HG02973 (cell line): ENCODE data around the gene HHATL.
"Not testable (repeated sequence)": the region's sequence is repeated elsewhere in the genome, so short reads cannot be mapped to it uniquely, and the experiment has no call there.

Experiments used
- ATAC-seq: cut with Tn5 transposase; IDR thresholded peaks from one replicate; pipeline ENCODE4 v1.9.1; 2021; ENCODE audit warnings: moderate library complexity; ENCODE audit not compliant: unreplicated experiment

Gene HHATL

DNA sequence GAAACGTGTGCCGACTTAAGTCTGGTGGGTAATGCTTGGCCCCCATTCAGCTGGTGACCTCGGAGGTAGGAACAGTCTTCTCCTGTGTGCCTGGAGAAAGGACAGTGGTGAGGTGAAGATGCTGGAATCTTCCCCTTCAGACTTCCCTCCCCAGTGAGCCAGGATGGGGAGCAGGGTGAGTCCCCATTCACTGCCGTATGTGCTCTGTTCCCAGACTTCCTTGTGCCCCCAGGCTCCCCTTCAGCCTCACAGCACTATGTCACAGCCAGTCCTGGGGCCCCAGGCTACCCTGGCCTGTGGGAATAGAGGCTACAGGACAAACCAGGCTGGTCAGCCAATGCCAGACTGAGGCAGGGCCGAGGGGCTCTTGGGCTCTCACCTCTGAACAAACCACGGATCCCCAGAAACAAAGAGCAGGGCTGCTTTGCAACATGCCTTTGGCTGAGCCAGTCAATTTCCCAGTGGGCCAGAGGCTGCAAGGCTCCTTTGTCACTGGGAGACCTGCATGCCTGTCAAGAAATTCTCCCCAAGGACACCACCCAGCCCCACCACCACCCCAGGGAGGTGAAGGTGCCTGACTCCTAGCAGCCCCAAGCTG, 31.8 kb upstream of the HHATL start:
- ATAC-seq, result no peak

DNA sequence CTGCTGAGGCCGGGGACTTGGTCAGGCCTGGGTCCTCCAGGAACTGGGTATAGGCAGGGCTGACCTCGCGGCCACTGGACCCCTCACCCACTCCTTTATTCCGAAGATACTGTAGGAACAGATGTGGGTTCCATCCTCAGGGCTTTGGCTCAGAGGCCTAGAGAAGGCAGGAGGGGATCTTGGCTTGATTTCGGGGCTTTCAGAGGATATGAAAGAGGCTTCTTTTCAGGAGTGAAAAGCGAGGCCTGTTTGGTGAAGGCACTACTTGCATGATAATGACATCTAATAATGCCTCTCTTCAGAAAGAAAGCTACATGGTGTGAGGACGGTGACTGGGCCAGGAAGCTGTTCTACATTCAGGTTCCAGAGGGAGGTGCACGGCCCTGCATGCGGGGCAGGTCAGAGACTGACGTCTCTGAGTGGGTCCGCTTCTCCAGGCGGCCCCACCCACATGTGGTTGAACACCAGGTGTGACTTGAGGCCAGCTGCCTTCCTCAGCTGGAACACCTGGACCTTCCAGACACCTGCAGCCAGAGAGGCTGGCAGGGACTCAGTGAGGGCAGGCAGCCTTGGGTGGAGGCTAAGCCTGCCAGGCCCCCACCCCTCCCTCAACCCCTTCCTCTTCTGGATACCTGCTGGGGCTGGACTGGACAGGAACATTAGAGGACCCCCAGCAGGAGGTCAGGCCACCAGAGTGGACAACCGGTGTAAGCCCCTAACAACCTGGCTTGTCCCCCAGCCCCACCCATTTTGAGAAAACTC, 31.1 kb upstream of the HHATL start:
- no peak for ATAC-seq

DNA sequence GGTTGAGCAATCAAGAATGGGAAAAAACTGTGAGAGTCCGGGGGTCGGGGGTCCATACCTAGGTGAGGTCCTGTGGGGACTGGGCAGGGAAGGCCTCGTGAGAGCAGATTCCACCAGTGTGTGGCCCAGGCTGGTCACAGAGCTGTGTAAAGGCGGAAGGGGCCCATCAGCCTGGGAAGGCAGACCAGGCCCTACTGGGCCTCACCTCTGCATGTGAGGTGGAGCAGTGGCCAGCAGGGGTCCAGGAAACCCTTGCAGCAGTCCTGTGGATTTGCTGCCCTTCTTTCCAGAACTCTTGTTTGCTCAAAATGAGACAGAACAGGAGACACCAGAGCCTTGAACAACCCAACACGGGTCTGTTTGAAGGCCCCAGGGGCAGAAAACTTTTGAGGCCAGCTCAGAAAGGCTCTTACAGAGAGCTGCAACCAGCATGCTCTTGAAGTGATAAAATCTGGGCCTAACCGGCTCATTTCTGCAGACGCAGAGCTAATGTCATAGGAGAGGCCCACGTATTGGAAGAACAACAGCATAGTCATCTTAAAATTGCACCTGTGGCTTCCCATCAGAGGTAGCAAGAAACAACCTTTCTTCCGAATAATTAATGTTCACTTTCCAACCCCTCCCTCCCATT, 30.3 kb upstream of the HHATL start:
- ATAC-seq, result no peak

DNA sequence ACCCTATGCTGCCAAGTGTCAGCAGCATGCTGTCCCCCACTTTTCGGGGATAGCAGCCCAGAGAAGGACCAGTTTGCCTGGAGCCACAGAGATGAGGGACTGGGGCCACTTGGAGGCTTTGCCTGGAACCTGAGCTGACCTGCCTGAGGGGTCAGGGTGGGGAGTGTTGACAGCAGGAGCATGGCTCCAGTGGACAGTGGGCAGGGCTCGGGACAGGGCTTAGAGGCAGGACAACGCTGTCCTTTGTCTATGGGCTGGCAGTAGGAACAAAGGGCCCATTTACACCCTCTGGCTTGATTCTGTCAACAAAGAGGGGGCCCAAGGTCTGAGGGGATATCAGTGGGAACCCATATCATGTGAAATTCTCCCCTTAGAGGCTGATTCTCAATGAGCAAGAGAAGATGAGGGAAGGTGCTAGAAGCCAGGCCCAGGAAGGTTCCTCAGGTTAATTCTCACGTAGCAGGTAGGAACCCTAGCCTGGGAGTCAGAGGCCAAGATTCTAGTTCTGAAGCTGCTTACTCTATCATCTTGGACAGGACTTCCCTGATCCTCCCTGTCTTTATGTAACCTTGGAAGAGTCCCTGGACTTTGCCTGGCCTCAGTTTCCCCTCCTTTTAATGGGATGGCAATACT, 29.7 kb upstream of the HHATL start:
- no peak for ATAC-seq

DNA sequence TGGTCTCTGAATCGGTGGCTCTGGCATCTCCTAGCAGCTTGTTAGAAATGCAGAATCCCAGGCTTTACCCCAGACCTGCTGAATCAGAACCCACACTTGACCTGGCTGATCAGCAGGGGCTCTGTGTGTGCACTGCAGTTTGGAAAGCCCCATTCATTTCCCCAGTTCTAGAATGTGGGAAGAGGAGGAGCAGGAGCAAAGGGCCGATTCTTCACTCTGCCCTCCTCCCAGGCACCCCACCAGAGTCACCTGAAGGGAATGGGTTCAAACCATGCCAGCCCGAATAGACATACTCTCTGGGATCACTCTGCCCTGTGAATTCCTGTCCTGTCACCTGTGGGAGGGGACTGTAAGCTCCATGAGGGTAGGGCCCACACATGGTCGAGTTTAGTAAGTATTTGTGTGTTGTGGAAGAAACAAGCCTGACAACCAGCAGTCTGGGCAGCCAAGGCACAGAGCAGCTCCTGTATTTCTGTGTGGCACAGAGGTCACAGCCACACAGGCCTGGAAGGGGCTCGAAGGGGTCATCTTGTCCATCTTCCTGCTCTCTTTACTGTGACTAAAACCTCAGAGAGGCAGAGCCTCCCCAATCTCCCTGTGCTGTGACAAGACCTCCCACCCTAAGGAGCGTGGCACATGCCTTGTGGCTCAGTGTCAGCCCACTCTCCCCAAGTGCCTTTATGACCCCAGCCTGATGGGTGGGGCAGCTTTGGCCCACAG, 29.0 kb upstream of the HHATL start:
- no peak for ATAC-seq

DNA sequence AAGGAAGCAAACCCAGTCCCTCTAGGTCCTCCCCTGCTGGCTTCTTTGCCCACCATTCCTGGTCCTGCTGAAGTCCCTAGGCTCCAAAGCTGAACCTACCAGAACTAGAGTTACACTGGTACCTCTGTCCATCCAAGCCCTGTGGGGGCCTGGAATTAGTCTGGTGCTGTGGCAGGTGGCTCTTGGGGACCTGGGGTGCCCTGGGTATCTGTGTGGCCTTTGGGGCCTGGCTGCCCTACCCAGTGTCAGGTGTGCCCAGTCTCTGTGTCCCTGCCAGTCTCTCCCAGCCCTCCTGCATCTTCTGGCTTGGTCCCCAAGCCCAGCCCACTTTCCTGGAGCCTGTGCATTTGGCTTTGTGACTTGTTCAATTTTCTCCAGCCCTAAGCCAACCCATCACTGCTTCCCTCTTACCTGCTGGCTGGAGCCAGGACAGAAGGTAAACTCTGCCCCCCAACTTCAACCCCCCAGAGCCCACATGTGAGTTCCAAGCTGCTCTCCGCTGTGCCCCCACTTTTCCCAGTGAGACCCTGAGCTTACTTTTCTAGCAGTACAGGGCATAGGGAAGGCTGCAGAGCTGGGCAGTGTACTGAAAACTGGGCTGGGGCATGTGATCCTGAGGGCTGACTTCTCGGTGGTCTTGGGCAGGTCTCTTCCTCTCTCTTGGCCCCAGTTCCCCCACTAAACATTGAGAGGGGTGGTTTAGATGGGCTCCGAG, 28.3 kb upstream of the HHATL start:
- ATAC-seq, result no peak

DNA sequence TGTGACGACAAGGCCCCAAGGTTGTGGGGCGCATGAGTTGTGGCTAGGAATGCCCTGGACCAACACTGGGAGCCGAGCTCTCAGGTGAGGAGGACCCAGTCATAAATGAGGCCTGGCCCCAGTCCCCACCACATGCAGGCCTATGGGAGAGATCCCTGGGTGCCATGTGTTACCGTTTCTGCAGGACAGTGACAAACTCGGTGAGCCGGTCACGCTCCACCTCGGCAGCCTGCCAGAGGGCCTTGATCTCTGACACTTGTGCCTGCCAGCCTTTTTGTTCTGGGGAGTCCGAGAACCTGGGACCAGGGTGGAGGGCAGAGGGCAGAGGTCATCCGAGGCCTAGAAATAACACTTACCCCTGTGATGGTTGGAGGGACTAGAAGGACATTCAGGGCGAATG, 27.7 kb upstream of the HHATL start:
- ATAC-seq, result no peak

DNA sequence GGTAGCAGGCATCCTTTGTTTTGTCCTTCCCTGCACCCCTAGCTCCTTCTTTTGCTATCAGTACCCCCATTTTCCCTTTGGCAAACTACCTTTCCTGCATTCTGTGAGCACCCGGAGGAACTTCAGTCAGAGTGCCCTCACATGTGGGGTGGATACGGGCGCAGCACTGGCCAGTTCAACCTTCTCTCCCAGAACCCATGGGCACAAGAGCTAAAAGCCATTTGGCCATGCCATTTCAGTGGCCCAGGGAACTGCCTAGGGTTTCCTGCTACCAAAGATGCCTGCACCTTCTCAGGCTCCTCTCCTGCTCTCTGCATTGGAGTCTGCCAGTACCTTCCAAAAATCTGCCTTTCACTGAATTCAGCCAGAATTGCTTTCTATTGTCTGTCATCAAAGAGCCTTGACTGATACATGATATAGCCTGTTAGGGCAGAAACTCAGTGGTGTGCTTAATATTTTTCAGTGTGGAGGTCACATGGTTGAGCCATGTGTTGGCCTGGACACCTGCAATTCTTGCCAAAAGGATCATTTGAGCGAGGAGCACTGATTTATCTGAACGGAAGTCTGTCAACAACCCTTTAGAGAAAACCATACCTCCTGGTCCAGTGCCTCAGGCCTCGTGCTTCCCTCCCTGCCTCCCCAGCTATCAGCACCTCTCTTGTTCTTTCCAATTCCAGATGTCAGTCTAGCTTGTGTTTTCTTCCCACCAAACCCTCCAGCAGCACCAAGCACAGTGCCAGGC, 27.0 kb upstream of the HHATL start:
- no peak for ATAC-seq

DNA sequence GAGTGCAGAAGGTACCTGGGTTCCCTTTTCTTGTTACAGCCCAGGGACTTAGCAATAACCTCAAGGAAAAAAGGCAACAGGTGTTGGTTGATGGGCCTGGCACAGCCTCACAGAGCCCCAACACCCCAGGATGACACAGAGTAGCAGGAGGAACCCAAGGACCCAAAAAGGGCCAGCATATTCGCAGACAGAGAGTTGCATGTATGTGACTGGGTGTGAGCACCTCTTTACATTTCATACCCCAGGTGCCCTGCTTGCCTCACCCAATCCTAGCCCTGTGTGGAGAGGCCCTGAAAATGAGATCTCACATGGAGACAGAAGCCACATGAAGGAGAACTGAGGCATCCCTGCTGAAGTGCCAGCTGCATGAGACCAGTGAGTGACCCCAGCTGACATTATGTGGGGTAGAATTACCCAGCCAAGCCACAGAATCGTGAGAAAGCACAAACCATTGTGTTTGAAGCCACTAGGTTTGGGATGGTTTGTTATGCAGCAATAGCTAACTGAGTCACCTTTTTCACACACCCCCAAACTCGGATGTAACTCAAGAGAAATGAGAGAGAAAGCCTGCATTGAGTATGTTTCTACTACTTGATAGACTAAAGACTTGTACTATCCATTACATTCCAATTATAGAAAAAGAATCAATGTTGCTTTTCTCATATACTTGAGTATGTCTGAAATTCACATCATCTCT, 26.2 kb upstream of the HHATL start:
- no peak for ATAC-seq

DNA sequence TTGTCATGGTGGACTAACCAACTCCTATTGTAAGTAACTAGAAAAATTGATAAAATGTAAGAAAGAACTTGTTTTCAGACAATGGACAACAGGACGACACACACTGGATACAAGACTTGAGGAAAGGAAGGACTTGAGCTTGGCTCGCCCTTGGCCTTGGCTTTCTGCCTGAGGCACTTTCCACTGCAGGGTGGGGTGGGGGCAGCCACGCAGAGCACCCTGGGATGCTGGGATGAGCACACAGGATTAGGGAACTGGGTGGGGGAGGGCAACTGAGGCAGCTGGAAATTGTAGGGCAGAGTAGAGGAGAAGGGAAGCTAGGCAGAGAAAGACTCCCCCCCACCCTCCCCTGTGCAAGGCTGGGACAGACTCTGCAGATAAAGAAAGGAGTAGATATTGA, 25.5 kb upstream of the HHATL start:
- ATAC-seq, result no peak

DNA sequence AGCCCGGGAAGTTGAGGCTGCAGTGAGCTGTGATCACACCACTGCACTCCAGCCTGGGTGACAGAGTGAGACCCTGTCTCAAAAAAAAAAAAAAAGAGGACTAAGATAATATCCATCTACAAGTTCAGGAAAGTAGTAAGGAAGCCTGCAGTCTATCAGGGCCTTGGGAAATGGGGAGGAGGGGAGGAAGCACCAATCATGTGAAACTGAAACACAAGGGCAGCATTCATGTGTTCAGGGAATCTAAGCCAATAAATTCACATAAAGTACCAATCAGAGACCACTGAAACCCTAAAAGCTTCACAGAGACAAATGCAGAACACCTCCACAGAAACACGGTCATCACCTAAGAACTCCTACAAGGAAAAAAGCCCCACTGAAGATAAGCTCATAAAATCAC, 22.9 kb upstream of the HHATL start:
- ATAC-seq, result no peak

DNA sequence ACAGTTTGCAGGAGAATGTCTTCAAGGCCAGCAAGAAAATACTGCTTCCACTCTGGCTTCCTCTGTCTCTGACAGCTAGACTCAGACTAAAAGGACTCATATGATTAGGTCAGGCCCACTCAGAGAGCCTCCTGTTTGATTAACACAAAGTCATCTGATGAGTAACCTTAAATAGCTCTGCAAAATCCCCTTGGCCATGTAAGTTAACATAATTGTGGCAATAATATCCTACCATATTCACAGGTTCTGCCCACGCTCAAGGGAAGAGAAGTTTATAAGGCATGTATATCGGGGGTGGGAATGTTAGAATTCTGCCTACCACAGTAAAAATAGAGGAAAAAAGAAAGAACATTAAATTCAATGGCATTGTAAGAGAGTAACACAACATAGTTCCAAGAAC, 20.6 kb upstream of the HHATL start:
- ATAC-seq, result no peak

DNA sequence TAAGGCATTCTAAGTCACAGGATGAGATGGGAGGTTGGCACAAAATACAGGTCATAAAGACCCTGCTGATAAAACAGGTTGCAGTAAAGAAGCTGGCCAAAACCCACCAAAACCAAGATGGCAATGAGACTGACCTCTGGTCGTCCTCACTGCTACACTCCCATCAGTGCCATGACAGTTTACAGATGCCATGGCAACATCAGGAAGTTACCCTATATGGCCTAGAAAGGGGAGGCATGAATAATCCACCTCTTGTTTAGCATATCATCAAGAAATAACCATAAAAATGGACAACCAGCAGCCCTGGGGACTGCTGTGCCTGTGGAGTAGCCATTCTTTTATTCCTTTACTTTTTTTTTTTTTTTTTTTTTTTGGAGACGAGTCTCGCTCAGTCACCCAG, 19.8 kb upstream of the HHATL start:
- ATAC-seq, result not testable (repeated sequence)

DNA sequence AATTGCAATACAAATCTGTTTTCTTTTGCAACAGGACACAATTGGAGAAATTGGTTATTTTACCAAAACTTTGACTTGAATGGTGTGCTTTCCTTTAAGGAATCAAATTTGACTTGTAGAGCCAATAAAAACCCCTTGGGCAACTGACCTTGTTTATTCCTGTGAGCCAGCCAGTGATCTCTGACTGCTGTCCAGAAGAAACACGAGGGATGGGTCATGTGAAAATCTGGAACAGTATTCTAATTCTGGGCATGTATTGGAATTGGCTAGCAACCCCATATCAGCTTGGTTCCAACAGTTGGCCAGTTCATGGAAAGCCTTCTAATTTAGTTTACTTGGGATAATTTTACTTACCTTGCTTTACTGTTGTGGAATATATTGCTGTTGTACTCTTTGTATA, 19.1 kb upstream of the HHATL start:
- ATAC-seq, result no peak

DNA sequence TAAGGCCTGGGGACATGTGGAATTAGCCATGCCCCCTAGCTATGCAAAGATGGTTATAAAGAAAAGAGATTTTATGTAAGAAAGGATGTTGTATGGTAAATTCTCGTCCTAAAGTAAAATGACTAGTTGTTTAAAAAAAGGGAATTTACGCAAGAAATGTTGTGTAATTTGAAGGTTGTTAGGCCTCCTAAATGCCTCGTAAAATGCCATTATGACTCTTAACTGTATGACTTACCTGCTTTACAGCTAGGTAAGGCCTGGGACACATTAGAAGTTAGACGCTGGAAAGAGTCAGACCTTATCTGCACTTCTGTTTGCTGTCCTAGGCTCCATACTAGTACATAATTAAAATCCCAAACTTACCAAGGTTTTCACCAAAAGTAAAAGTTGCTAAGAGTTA, 17.5 kb upstream of the HHATL start:
- no peak for ATAC-seq

DNA sequence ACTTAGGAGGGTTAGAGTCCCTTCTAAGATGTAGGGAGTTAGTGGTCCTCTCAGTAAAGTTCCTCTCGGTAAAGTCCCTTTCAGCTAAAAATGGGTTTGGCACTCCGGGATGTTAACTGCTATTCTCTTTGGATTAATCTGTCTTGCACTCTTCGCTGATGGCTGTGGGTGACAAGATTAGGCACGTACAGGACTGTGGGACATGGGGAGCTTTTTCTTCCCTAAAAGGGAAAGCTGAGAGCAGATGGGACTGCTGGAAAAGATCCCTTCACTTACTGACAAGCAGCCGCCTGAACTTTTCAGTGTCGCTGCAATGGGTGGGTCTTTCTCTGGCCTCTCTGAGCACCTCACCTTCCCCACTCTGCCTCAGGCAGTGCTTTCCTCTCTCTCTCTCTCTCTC, 16.4 kb upstream of the HHATL start:
- ATAC-seq, result no peak

DNA sequence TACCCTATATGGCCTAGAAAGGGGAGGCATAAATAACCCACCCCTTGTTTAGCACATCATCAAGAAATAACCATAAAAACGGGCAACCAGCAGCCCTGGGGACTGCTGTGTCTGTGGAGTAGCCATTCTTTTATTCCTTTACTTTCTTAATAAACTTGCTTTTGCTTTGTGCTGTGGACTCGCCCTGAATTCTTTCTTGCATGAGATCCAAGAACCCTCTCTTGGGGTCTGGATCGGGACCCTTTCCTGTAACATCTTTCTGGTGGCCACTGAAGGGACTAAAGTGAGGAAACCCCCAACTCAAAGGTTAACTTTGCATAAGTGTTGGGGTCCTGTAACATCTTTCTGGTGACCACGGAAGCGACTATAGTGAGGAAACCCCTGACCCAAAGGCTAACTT, 15.7 kb upstream of the HHATL start:
- no peak for ATAC-seq

DNA sequence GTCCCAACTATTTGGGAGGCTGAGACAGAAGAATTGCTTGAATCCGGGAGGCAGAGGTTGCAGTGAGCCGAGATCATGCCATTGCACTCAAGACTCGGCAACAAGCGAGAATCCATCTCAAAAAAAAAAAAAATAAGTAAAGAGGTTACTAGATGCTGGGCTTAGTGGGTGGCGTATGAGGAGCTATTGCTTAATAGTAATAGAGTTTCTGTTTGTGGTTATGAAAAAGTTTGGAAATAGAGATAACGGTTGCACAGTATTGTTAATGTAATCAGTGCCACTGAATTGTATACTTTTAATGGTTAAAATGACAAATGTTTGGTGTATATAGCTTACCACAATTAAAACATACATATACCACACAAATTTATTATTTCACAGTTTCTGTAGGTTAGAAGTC, 14.7 kb upstream of the HHATL start:
- no peak for ATAC-seq

DNA sequence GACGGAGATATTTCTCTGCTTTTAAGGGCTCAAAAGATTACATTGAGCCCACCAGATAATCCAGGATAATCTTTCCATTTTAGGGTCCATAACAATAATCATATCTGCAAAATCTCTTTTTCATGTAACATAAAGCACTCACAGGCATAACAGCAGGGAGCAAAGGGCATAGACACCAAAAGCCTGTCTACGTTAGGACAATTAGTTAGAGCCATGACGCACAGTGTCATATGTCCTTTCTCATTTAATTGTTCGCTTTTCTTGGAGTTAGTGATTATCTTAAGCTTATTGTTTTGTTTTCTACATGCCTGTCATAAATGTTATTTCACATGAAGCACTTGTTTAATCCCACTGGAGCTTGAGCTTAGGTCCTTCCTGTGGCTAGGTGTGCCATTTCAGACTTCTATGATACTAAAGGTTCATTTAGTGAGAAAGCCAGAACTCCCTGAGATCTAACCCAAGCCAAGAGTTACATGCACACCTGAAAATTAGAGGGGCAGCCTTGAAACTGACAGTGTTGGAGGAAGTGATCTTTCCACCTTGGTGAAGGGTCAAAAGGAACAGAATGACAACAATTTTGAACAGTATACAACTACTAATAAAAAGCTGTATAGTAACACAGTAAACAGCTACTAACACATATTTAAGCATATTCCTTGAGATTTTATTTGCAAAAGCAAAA, 11.7 kb upstream of the HHATL start:
- no peak for ATAC-seq
